B cell (primary cell): ENCODE results near the gene ADGRV1. TPM values are rescaled to one million over a fixed set of nuclear protein-coding genes. Genes with fewer than 3 reads are reported as not detected.
A peak's percentile ranks its signal among the peaks of the same experiment; 100 is the strongest.

Source experiments
- ATAC-seq: fragments of 200-7000 bp; cut with Tn5 transposase; one replicate; pipeline ENCODE4 v1.10.0; 2021; ENCODE audit warnings: low read depth, mild to moderate bottlenecking, moderate number of reproducible peaks, moderate library complexity
- CTCF ChIA-PET: fragments of 350-600 bp; sonication (Branson Sonifier 250); formaldehyde crosslinking; loops from one replicate; lab custom pipeline; 2021; ENCODE audit warnings: antibody characterized with exemption, inconsistent platforms; lab: Charles Lee
- POLR2A ChIA-PET: fragments of 350-600 bp; sonication (Branson Sonifier 250); formaldehyde crosslinking; loops from one replicate; lab custom pipeline; 2021; ENCODE audit warnings: antibody characterized with exemption; lab: Charles Lee
- DNase-seq: peaks from one replicate; pipeline ENCODE4 v3.0.0; 2013
- H2AFZ ChIP-seq: 2 replicates; pipeline ENCODE4 v1.6.1; 2012; ENCODE audit warnings: mild to moderate bottlenecking, low read depth, low read length; ENCODE audit not compliant: insufficient read depth, poor library complexity, severe bottlenecking
- H3K27ac ChIP-seq, 2 donors: 1 replicate in 1 of 2; 2 replicates in 1 of 2; pipeline ENCODE4 v1.5.1; 2012 to 2013; ENCODE audit warnings: low read length in 2 of 2, mild to moderate bottlenecking in 2 of 2, moderate library complexity in 1 of 2
- H3K27me3 ChIP-seq, 4 experiments: fragments of 200-600 bp in 1 of 4; sonication (generic) in 1 of 4; replicated peaks in 1 of 4; 1 replicate in 2 of 4; 2 replicates in 2 of 4; pipeline versions ENCODE4 v1.6.1 to v1.7.0; 2013 to 2016; ENCODE audit warnings: low read length in 3 of 4, mild to moderate bottlenecking in 2 of 4, mixed read lengths in 1 of 4, moderate library complexity in 1 of 4; ENCODE audit not compliant: insufficient read depth in 4 of 4, control insufficient read depth in 3 of 4; ENCODE audit errors: control extremely low read depth in 1 of 4
- H3K36me3 ChIP-seq, 2 experiments: replicated peaks in 1 of 2; 1 replicate in 1 of 2; 2 replicates in 1 of 2; pipeline versions ENCODE4 v1.6.1 to v1.7.1; 2013; ENCODE audit warnings: low read length in 1 of 2; ENCODE audit not compliant: insufficient read depth in 2 of 2, control insufficient read depth in 1 of 2; ENCODE audit errors: control extremely low read depth in 1 of 2, extremely low read depth in 1 of 2
- H3K4me1 ChIP-seq, 2 donors: fragments of 200-600 bp in 1 of 2; sonication (generic) in 1 of 2; 1 replicate in 1 of 2; 2 replicates in 1 of 2; pipeline versions ENCODE4 v1.5.1 to v1.6.1; 2013 to 2017; ENCODE audit warnings: low read length in 2 of 2; ENCODE audit not compliant: control insufficient read depth in 2 of 2, insufficient read depth in 2 of 2
- H3K4me2 ChIP-seq: replicated peaks from 2 replicates; pipeline ENCODE3; 2012; ENCODE audit warnings: mild to moderate bottlenecking, low read depth, low read length; ENCODE audit not compliant: poor library complexity, severe bottlenecking
- H3K4me3 ChIP-seq, 5 experiments: fragments of 200-600 bp in 1 of 5; sonication (generic) in 1 of 5; 1 replicate in 3 of 5; 2 replicates in 2 of 5; pipeline versions ENCODE4 v1.5.1 to v1.7.0; 2011 to 2016; ENCODE audit warnings: low read length in 4 of 5, mild to moderate bottlenecking in 4 of 5, low read depth in 2 of 5, control low read depth in 1 of 5, moderate library complexity in 1 of 5; ENCODE audit not compliant: insufficient read depth in 1 of 5; ENCODE audit errors: control extremely low read depth in 1 of 5, extremely low read depth in 1 of 5
- H3K79me2 ChIP-seq: fragments of 200-600 bp; sonication (generic); one replicate; pipeline ENCODE4 v1.6.0; 2016; ENCODE audit warnings: low read length; ENCODE audit not compliant: control insufficient read depth, insufficient read depth
- H3K9ac ChIP-seq: fragments of 200-600 bp; sonication (generic); 2 replicates; pipeline ENCODE4 v1.6.1; 2017; ENCODE audit warnings: mild to moderate bottlenecking, low read length, moderate library complexity
- H3K9me3 ChIP-seq, 3 donors: one replicate each; pipeline versions ENCODE4 v1.6.1 to v1.7.1; 2013; ENCODE audit warnings: low read length in 2 of 3; ENCODE audit not compliant: control insufficient read depth in 2 of 3, insufficient read depth in 1 of 3; ENCODE audit errors: control extremely low read depth in 1 of 3
- H4K20me1 ChIP-seq: 2 replicates; pipeline ENCODE4 v1.6.0; 2012; ENCODE audit warnings: mild to moderate bottlenecking, low read length; ENCODE audit not compliant: insufficient read depth, control insufficient read depth, poor library complexity, severe bottlenecking
- H3K27ac Mint-ChIP-seq: one replicate; pipeline ENCODE4 v1.8.0; 2021; ENCODE audit warnings: mixed read lengths
- H3K27me3 Mint-ChIP-seq: one replicate; pipeline ENCODE4 v1.8.0; 2021; ENCODE audit warnings: mixed read lengths
- H3K4me1 Mint-ChIP-seq: one replicate; pipeline ENCODE4 v1.8.0; 2021; ENCODE audit warnings: mixed read lengths
- H3K4me3 Mint-ChIP-seq: one replicate; pipeline ENCODE4 v1.8.0; 2021; ENCODE audit warnings: mixed read lengths
- H3K9me3 Mint-ChIP-seq: one replicate; pipeline ENCODE4 v1.8.0; 2022; ENCODE audit warnings: mixed read lengths; ENCODE audit not compliant: insufficient read depth
- CTCF ChIP-seq: fragments of 200-600 bp; IDR thresholded peaks from one replicate; pipeline ENCODE4 v1.8.0; 2022; ENCODE audit warnings: antibody characterized with exemption, mild to moderate bottlenecking
- EZH2 ChIP-seq: IDR thresholded peaks from 2 replicates; pipeline ENCODE4 v1.6.1; 2012; ENCODE audit warnings: borderline replicate concordance, low read depth, mild to moderate bottlenecking, moderate library complexity, low read length; ENCODE audit not compliant: insufficient read depth, poor library complexity, severe bottlenecking
- WGBS: methylation state at CpG from one replicate; pipeline ENCODE4 v1.1.5; 2013; ENCODE audit warnings: missing lambda C conversion rate; ENCODE audit not compliant: insufficient coverage; 5-methylcytosine and 5-hydroxymethylcytosine counted together
- intact Hi-C: fragments of 100-400 bp; cut with micrococcal nuclease; formaldehyde crosslinking; loops from one replicate; pipeline ENCODE4 v1.10.0; 2022
- polyA plus RNA-seq: library from polyadenylated mRNA; depleted of rRNA; stranded (reverse); fragments of >200 nt; gene quantifications from 2 replicates; pipeline ENCODE4 v1.2.3, GENCODE V29; 2012
- total RNA-seq, 2 donors: library from RNA; stranded (reverse); fragments of 120-200 nt in 1 of 2; gene quantifications; 1 replicate in 1 of 2; 2 replicates in 1 of 2; pipeline versions ENCODE4 v1.2.3 to v1.2.4, GENCODE V29; 2013 to 2022

Gene ADGRV1
- total and polyA plus RNA-seq, 2 donors (not counting 1 experiment from before 2014, with no cell fraction given) = 0.07 TPM; not detected in 1

GRCh38 chr5:90530736-90531487, 27.7 kb upstream of the ADGRV1 start:
- 100% methylated on average over 2 of the region's 9 CpGs for WGBS
- DNase-seq (no peak), ATAC-seq (no peak)
- Histone ChIP-seq H3K36me3 (no peaks in the 10 kb centered on the region), H3K4me3 (no peak overlapping the region), H3K79me2 (peaks cover 33% of the 10 kb centered on the region), H3K9ac (no peak overlapping the region), H3K27ac (no peak overlapping the region), H3K4me1 (peaks cover 15 to 24% of the 10 kb centered on the region in 2 donors), H4K20me1 (peaks cover 5% of the 10 kb centered on the region), H2AFZ (no peak overlapping the region), H3K27me3 (peaks cover 0 to 32% (median 17%) of the 10 kb centered on the region in 4 experiments), H3K4me2 (no peak overlapping the region), H3K9me3 (no peaks in the 10 kb centered on the region)
- Mint-ChIP-seq H3K4me1 (peaks cover 32% of the 10 kb centered on the region), H3K27ac (no peak overlapping the region), H3K27me3 (peaks cover 35% of the 10 kb centered on the region), H3K4me3 (peak overlapping the region; percentile 99), H3K9me3 (no peaks in the 10 kb centered on the region)
- POLR2A ChIA-PET = interaction anchor here (2.9 kb wide), 1 partner anchor 121 kb away, joined by 12 read pairs; the partner anchor contains the start of gene CETN3
- intact Hi-C loops = loop anchor here (1.0 kb wide), 1 partner anchor 92 kb away; no protein-coding TSS in a partner anchor
- TF ChIP-seq EZH2 (no peak), CTCF (no peak)
- CTCF ChIA-PET = interaction anchor here (0.8 to 3.7 kb wide), 12 partner anchors 21 to 802 kb away, joined by 3 to 68 read pairs (median 6); partner anchors contain the start of genes CETN3, MBLAC2 and POLR3G

- peaks cover 8% of the 10 kb centered on the region for H3K4me1 Mint-ChIP-seq
- 96% methylated on average over 2 of the region's 3 CpGs for WGBS
- Histone ChIP-seq H4K20me1 (no peaks in the 10 kb centered on the region), H3K36me3 (no peaks in the 10 kb centered on the region), H3K4me2 (no peak overlapping the region), H3K4me1 (peaks cover 5 to 8% of the 10 kb centered on the region in 2 donors), H3K9ac (no peak overlapping the region), H3K79me2 (peaks cover 7% of the 10 kb centered on the region), H2AFZ (no peak overlapping the region), H3K27ac (no peak overlapping the region), H3K9me3 (no peaks in the 10 kb centered on the region), H3K4me3 (no peak overlapping the region), H3K27me3 (peaks cover 0 to 32% (median 22%) of the 10 kb centered on the region in 4 experiments)
- ChIA-PET POLR2A (no interaction called here), CTCF (no interaction called here)
- H3K4me3 Mint-ChIP-seq = no peak overlapping the region
- DNase-seq (no peak), ATAC-seq (no peak)
- no peaks in the 10 kb centered on the region for H3K9me3 Mint-ChIP-seq
- no peak for TF ChIP-seq CTCF
- TF ChIP-seq EZH2 = no peak
- peaks cover 38% of the 10 kb centered on the region for H3K27me3 Mint-ChIP-seq
- intact Hi-C loops = no loop called here
- H3K27ac Mint-ChIP-seq = no peak overlapping the region
Observed at GRCh38 chr5:90533794-90534193, 24.8 kb upstream of the ADGRV1 start.
